IMR-90 (cell line): ENCODE measurements around the gene CUTC. TPM values are rescaled to one million over a fixed set of nuclear protein-coding genes. Genes with fewer than 3 reads are reported as not detected.

ENCODE experiments used
- ATAC-seq: fragments of 200-7000 bp; cut with Tn5 transposase; 2 replicates; pipeline ENCODE4 v1.9.1; 2020; ENCODE audit warnings: low read depth, mild to moderate bottlenecking, moderate library complexity
- BruUV-seq: library from RNA; stranded (reverse); fragments of 400-500 nt; replicated peaks from 2 replicates; lab custom pipeline; 2021; lab: Mats Ljungman, UMichigan
- CTCF ChIA-PET: fragments of 300-600 bp; formaldehyde crosslinking; extraction: SDS; loops from one replicate; lab custom pipeline; 2021; ENCODE audit warnings: antibody characterized with exemption; lab: Yijun Ruan, JAX
- POLR2A ChIA-PET: fragments of 300-600 bp; sonication (Branson Sonifier 250); formaldehyde crosslinking; loops from one replicate; lab custom pipeline; 2022; ENCODE audit warnings: antibody characterized with exemption; ENCODE audit not compliant: unreplicated experiment; lab: Charles Lee
- DNase-seq: peaks from one replicate; pipeline ENCODE4 v3.0.0; 2013
- H2AFZ ChIP-seq: replicated peaks from 2 replicates; pipeline ENCODE3; 2013; ENCODE audit warnings: low read length, mild to moderate bottlenecking; ENCODE audit not compliant: poor library complexity
- H2AK5ac ChIP-seq: 2 replicates; pipeline ENCODE4 v1.6.1; 2013; ENCODE audit warnings: low read depth, low read length, inconsistent platforms
- H2AK9ac ChIP-seq: replicated peaks from 2 replicates; pipeline ENCODE3; 2013; ENCODE audit warnings: mild to moderate bottlenecking, low read depth, low read length, moderate library complexity; ENCODE audit not compliant: poor library complexity
- H2BK120ac ChIP-seq: 2 replicates; pipeline ENCODE4 v1.6.1; 2013; ENCODE audit warnings: low read depth, low read length, inconsistent platforms
- H2BK15ac ChIP-seq: 3 replicates; pipeline ENCODE4 v1.6.1; 2013; ENCODE audit warnings: low read depth, low read length, inconsistent platforms
- H2BK20ac ChIP-seq: 2 replicates; pipeline ENCODE4 v1.6.1; 2013; ENCODE audit warnings: low read depth, mild to moderate bottlenecking, inconsistent platforms, low read length, moderate library complexity
- H2BK5ac ChIP-seq: 2 replicates; pipeline ENCODE4 v1.6.1; 2013; ENCODE audit warnings: mild to moderate bottlenecking, low read depth, low read length, inconsistent platforms; ENCODE audit not compliant: poor library complexity, severe bottlenecking
- H3K14ac ChIP-seq: replicated peaks from 2 replicates; pipeline ENCODE4 v1.6.1; 2013; ENCODE audit warnings: low read depth, low read length, inconsistent platforms
- H3K18ac ChIP-seq: 2 replicates; pipeline ENCODE4 v1.6.1; 2013; ENCODE audit warnings: low read depth, low read length, control low read depth
- H3K23ac ChIP-seq: 2 replicates; pipeline ENCODE4 v1.6.1; 2013; ENCODE audit warnings: low read depth, low read length, inconsistent platforms
- H3K27ac ChIP-seq: 2 replicates; pipeline ENCODE4 v1.5.1; 2013; ENCODE audit warnings: mild to moderate bottlenecking, control low read depth, low read length; ENCODE audit not compliant: insufficient read depth
- H3K27me3 ChIP-seq: 2 replicates; pipeline ENCODE4 v1.6.1; 2013; ENCODE audit warnings: low read length; ENCODE audit not compliant: control insufficient read depth, insufficient read depth
- H3K36me3 ChIP-seq: 2 replicates; pipeline ENCODE4 v1.6.1; 2013; ENCODE audit warnings: low read length, mixed read lengths; ENCODE audit not compliant: control insufficient read depth, insufficient read depth
- H3K4ac ChIP-seq: 2 replicates; pipeline ENCODE4 v1.6.1; 2013; ENCODE audit warnings: low read depth, low read length, inconsistent platforms
- H3K4me1 ChIP-seq: 2 replicates; pipeline ENCODE4 v1.6.1; 2013; ENCODE audit warnings: low read length, mixed read lengths; ENCODE audit not compliant: control insufficient read depth, insufficient read depth
- H3K4me2 ChIP-seq: 2 replicates; pipeline ENCODE4 v1.6.1; 2013; ENCODE audit warnings: low read depth, mild to moderate bottlenecking, control low read depth, low read length, moderate library complexity
- H3K4me3 ChIP-seq: 2 replicates; pipeline ENCODE4 v1.5.1; 2013; ENCODE audit warnings: low read depth, mild to moderate bottlenecking, control low read depth, low read length, moderate library complexity; ENCODE audit not compliant: insufficient read depth
- H3K56ac ChIP-seq: 2 replicates; pipeline ENCODE4 v1.6.1; 2013; ENCODE audit warnings: low read length, inconsistent platforms; ENCODE audit not compliant: insufficient read depth; ENCODE audit errors: extremely low read depth
- H3K79me1 ChIP-seq, 2 experiments: 2 replicates each; pipeline ENCODE4 v1.6.1; 2013; ENCODE audit warnings: low read length in 2 of 2, inconsistent platforms in 1 of 2, low read depth in 1 of 2
- H3K9ac ChIP-seq: 2 replicates; pipeline ENCODE4 v1.6.1; 2013; ENCODE audit warnings: low read depth, low read length, control low read depth
- H3K9me1 ChIP-seq: 2 replicates; pipeline ENCODE4 v1.6.1; 2013; ENCODE audit warnings: low read length, inconsistent platforms; ENCODE audit not compliant: insufficient read depth
- H3K9me3 ChIP-seq: 2 replicates; pipeline ENCODE4 v1.6.1; 2013; ENCODE audit warnings: low read length; ENCODE audit not compliant: control insufficient read depth, insufficient read depth
- H4K20me1 ChIP-seq: 2 replicates; pipeline ENCODE4 v1.6.1; 2013; ENCODE audit warnings: low read length, inconsistent platforms; ENCODE audit not compliant: insufficient read depth
- H4K5ac ChIP-seq: 2 replicates; pipeline ENCODE4 v1.6.1; 2013; ENCODE audit warnings: mild to moderate bottlenecking, low read depth, low read length, control low read depth
- H4K8ac ChIP-seq, 2 experiments: 2 replicates each; pipeline ENCODE4 v1.6.1; 2013; ENCODE audit warnings: low read depth in 2 of 2, low read length in 2 of 2, control low read depth in 1 of 2, inconsistent platforms in 1 of 2
- H4K91ac ChIP-seq: 2 replicates; pipeline ENCODE4 v1.6.1; 2013; ENCODE audit warnings: low read depth, low read length, inconsistent platforms; ENCODE audit not compliant: insufficient read depth
- BHLHE40 ChIP-seq: fragments of 150-350 bp; IDR thresholded peaks from 2 replicates; pipeline ENCODE4 v1.6.1; 2016; ENCODE audit warnings: mild to moderate bottlenecking, low read depth, low read length
- CEBPB ChIP-seq: IDR thresholded peaks from 2 replicates; pipeline ENCODE4 v1.6.1; 2012; ENCODE audit warnings: low read depth, low read length, improper control_type of control experiment
- CHD1 ChIP-seq: IDR thresholded peaks from 2 replicates; pipeline ENCODE4 v1.6.1; 2012; ENCODE audit warnings: low read depth, low read length, improper control_type of control experiment
- CTCF ChIP-seq: conservative IDR thresholded peaks from 2 replicates; pipeline ENCODE4 v1.5.1; 2012; ENCODE audit warnings: mild to moderate bottlenecking, low read depth, low read length, improper control_type of control experiment
- FOS ChIP-seq: fragments of 150-350 bp; IDR thresholded peaks from 2 replicates; pipeline ENCODE4 v1.6.1; 2016; ENCODE audit warnings: low read depth, low read length
- MAFK ChIP-seq: IDR thresholded peaks from 2 replicates; pipeline ENCODE4 v1.6.1; 2012; ENCODE audit warnings: low read depth, low read length, improper control_type of control experiment
- MAZ ChIP-seq: IDR thresholded peaks from 2 replicates; pipeline ENCODE4 v1.6.1; 2012; ENCODE audit warnings: low read depth, mild to moderate bottlenecking, low read length, improper control_type of control experiment, moderate library complexity, borderline replicate concordance
- MXI1 ChIP-seq: IDR thresholded peaks from 2 replicates; pipeline ENCODE4 v1.6.1; 2012; ENCODE audit warnings: low read depth, mild to moderate bottlenecking, low read length, moderate library complexity, borderline replicate concordance
- NFE2L2 ChIP-seq: fragments of 150-350 bp; IDR thresholded peaks from 2 replicates; pipeline ENCODE4 v1.6.1; 2016; ENCODE audit warnings: low read depth, mild to moderate bottlenecking, low read length
- POLR2A ChIP-seq: IDR thresholded peaks from 2 replicates; pipeline ENCODE4 v1.6.1; 2012; ENCODE audit warnings: mild to moderate bottlenecking, low read depth, low read length
- RAD21 ChIP-seq: IDR thresholded peaks from 2 replicates; pipeline ENCODE4 v1.6.1; 2012; ENCODE audit warnings: low read length, improper control_type of control experiment
- SMC3 ChIP-seq: fragments of 150-350 bp; IDR thresholded peaks from 2 replicates; pipeline ENCODE4 v1.6.1; 2016; ENCODE audit warnings: low read depth, mild to moderate bottlenecking, antibody characterized with exemption, low read length, moderate library complexity
- WGBS, 2 experiments: methylation state at CpG; one replicate each; pipeline versions ENCODE4 v1.1.5 to v1.1.7; 2013; ENCODE audit warnings: missing lambda C conversion rate in 2 of 2; ENCODE audit not compliant: insufficient read length in 1 of 2; ENCODE audit errors: extremely low coverage in 2 of 2; 5-methylcytosine and 5-hydroxymethylcytosine counted together
- dilution Hi-C: fragments of 300-500 bp; cut with HindIII; formaldehyde crosslinking; loops from one replicate; pipeline ENCODE4 v1.14.3; 2018; ENCODE audit warnings: low sequenced_read_pairs; ENCODE audit not compliant: unreplicated experiment
- in situ Hi-C: fragments of 300-500 bp; cut with MboI; formaldehyde crosslinking; loops from 3 replicates; pipeline ENCODE4 v1.14.3; 2019; ENCODE audit warnings: low sequenced_read_pairs, inconsistent platforms, mixed read lengths
- intact Hi-C: fragments of 100-400 bp; cut with micrococcal nuclease; formaldehyde crosslinking; loops from 2 replicates; pipeline ENCODE4 v1.10.0; 2022
- polyA plus RNA-seq, 3 experiments: library from polyadenylated mRNA; depleted of rRNA; stranded (reverse); fragments of >200 nt; gene quantifications; 2 replicates each; pipeline ENCODE4 v1.2.3, GENCODE V29; 2012; ENCODE audit warnings: low replicate concordance in 1 of 3
- total RNA-seq: library from RNA; depleted of rRNA; stranded (reverse); fragments of >200 nt; gene quantifications from 2 replicates; pipeline ENCODE4 v1.2.3, GENCODE V29; 2012

CUTC gene
- total and polyA plus RNA-seq, 2 of the 4 experiments (the other 2 are of a cell fraction): 7.0 to 10.2 TPM

GRCh38 chr10:99796928-99797327, 64.9 kb downstream of the CUTC start:
- H2AFZ ChIP-seq: no peak overlapping the region
- no peaks in the 10 kb centered on the region for H3K9me3 ChIP-seq
- no peak overlapping the region for H2BK120ac ChIP-seq
- no peaks in the 10 kb centered on the region for H3K36me3 ChIP-seq
- no peaks in the 10 kb centered on the region for H3K4me1 ChIP-seq
- CTCF ChIA-PET: no interaction called here
- H2BK15ac ChIP-seq: no peak overlapping the region
- H3K9ac ChIP-seq: no peak overlapping the region
- H3K9me1 ChIP-seq: no peaks in the 10 kb centered on the region
- in situ Hi-C loops: no loop called here
- no peak overlapping the region for H3K27ac ChIP-seq
- H3K18ac ChIP-seq: no peak overlapping the region
- POLR2A ChIA-PET: no interaction called here
- no peaks in the 10 kb centered on the region for H3K27me3 ChIP-seq
- H4K5ac ChIP-seq: no peak overlapping the region
- no peak overlapping the region for H3K23ac ChIP-seq
- 66% methylated on average over 6 of the region's 6 CpGs; no CpG with 5 or more reads in 1 of the 2 experiments for WGBS, 2 experiments
- no peaks in the 10 kb centered on the region for H3K79me1 ChIP-seq
- dilution Hi-C loops: no loop called here
- H2BK20ac ChIP-seq: no peak overlapping the region
- no peak overlapping the region for H2BK5ac ChIP-seq
- DNase-seq: no peak
- no peak overlapping the region for H3K14ac ChIP-seq
- H3K4ac ChIP-seq: no peak overlapping the region
- H3K56ac ChIP-seq: no peak overlapping the region
- no peak overlapping the region for H3K4me3 ChIP-seq
- no peak overlapping the region for H2AK5ac ChIP-seq
- no peak overlapping the region for H4K91ac ChIP-seq
- no peak for TF ChIP-seq MXI1
- TF ChIP-seq RAD21: no peak
- TF ChIP-seq FOS: no peak
- no peak for TF ChIP-seq CEBPB
- no peak for TF ChIP-seq POLR2A
- no peak for TF ChIP-seq CTCF
- TF ChIP-seq CHD1: no peak
- no peak for TF ChIP-seq NFE2L2
- TF ChIP-seq SMC3: no peak
- TF ChIP-seq MAFK: no peak
- no peak for TF ChIP-seq BHLHE40
- TF ChIP-seq MAZ: no peak
- H3K4me2 ChIP-seq: no peak overlapping the region
- H4K8ac ChIP-seq: no peak overlapping the region
- H2AK9ac ChIP-seq: no peak overlapping the region
- H4K20me1 ChIP-seq: no peaks in the 10 kb centered on the region
- intact Hi-C loops: no loop called here
- no peak for ATAC-seq
- BruUV-seq: no TSS peak
